ENCODE measurements around the gene BMERB1. TPM values are rescaled to one million over a fixed set of nuclear protein-coding genes. Genes with fewer than 3 reads are reported as not detected.
A peak's percentile ranks its signal among the peaks of the same experiment; 100 is the strongest.

Gene BMERB1
- total RNA-seq, 4 donors from 2014 or later, result 75.6 to 103 (median 92.9) TPM

- DNase-seq (ENCODE audit: extremely low spot score), result no peak
- 97% methylated on average over 13 of the region's 17 CpGs for WGBS
- H3K27ac ChIP-seq (replicated peaks in 1 of 4), result no peak overlapping the region
- H3K9me3 ChIP-seq, result peaks cover 4 to 15% (median 11%) of the 10 kb centered on the region in 4 donors
- peaks cover 10 to 71% (median 38%) of the 10 kb centered on the region in 4 donors for H3K36me3 ChIP-seq
- intact Hi-C loops (cut with DNase I), result no loop called here
- H3K27me3 ChIP-seq, result no peaks in the 10 kb centered on the region
- no peak overlapping the region for H3K4me3 ChIP-seq
- peaks cover 8 to 19% (median 13%) of the 10 kb centered on the region in 4 donors for H3K4me1 ChIP-seq
- TF ChIP-seq POLR2AphosphoS5 (IDR thresholded peaks at IDR 0.05), result no peak
- no peak for TF ChIP-seq CTCF (IDR thresholded peaks at IDR 0.05)
- no peak for TF ChIP-seq EP300 (IDR thresholded peaks at IDR 0.05)
- no peak for TF ChIP-seq POLR2A (IDR thresholded peaks at IDR 0.05; ENCODE audit: low read depth)
Measured at GRCh38 chr16:15587152-15587825, 152.9 kb downstream of the BMERB1 start.

GRCh38 chr16:15592324-15592723 is 157.9 kb downstream of the BMERB1 start:
- WGBS, result 89% methylated on average over 9 of the region's 9 CpGs
- TF ChIP-seq CTCF (IDR thresholded peaks at IDR 0.05), result no peak
- TF ChIP-seq EP300 (IDR thresholded peaks at IDR 0.05), result no peak
- TF ChIP-seq POLR2AphosphoS5 (IDR thresholded peaks at IDR 0.05), result no peak
- TF ChIP-seq POLR2A (IDR thresholded peaks at IDR 0.05; ENCODE audit: low read depth), result no peak
- no peaks in the 10 kb centered on the region for H3K9me3 ChIP-seq
- no peaks in the 10 kb centered on the region for H3K27me3 ChIP-seq
- DNase-seq (ENCODE audit: extremely low spot score), result no peak
- peaks cover 8 to 27% (median 16%) of the 10 kb centered on the region in 4 donors for H3K4me1 ChIP-seq
- intact Hi-C loops (cut with DNase I), result no loop called here
- H3K36me3 ChIP-seq, result peaks cover under 1 to 65% (median 42%) of the 10 kb centered on the region in 4 donors
- peak overlapping the region in 1 of 4 donors; percentile 11 for H3K27ac ChIP-seq (replicated peaks in 1 of 4)
- H3K4me3 ChIP-seq, result no peak overlapping the region

- H3K36me3 ChIP-seq, result peaks cover 9 to 68% (median 46%) of the 10 kb centered on the region in 4 donors
- intact Hi-C loops (cut with DNase I), result no loop called here
- H3K4me1 ChIP-seq, result peaks cover 8 to 30% (median 16%) of the 10 kb centered on the region in 4 donors
- H3K27ac ChIP-seq (replicated peaks in 1 of 4), result peak overlapping the region in 1 of 4 donors; percentile 26
- H3K9me3 ChIP-seq, result no peaks in the 10 kb centered on the region
- 81% methylated on average over 9 of the region's 9 CpGs for WGBS
- no peak for DNase-seq (ENCODE audit: extremely low spot score)
- no peak overlapping the region for H3K4me3 ChIP-seq
- H3K27me3 ChIP-seq, result no peaks in the 10 kb centered on the region
- TF ChIP-seq CTCF (IDR thresholded peaks at IDR 0.05) (no peak), EP300 (IDR thresholded peaks at IDR 0.05) (no peak), POLR2AphosphoS5 (IDR thresholded peaks at IDR 0.05) (no peak)
Measured at GRCh38 chr16:15593235-15593634, 158.8 kb downstream of the BMERB1 start.

GRCh38 chr16:15594711-15595320 is 160.4 kb downstream of the BMERB1 start:
- Histone ChIP-seq H3K27me3 (no peaks in the 10 kb centered on the region), H3K9me3 (no peaks in the 10 kb centered on the region), H3K4me1 (peaks cover 8 to 25% (median 12%) of the 10 kb centered on the region in 4 donors), H3K4me3 (no peak overlapping the region), H3K36me3 (peaks cover 23 to 72% (median 53%) of the 10 kb centered on the region in 4 donors), H3K27ac (replicated peaks in 1 of 4) (no peak overlapping the region)
- intact Hi-C loops (cut with DNase I), result no loop called here
- WGBS, result 84% methylated on average over 6 of the region's 6 CpGs
- no peak for TF ChIP-seq POLR2AphosphoS5 (IDR thresholded peaks at IDR 0.05)
- no peak for TF ChIP-seq EP300 (IDR thresholded peaks at IDR 0.05)
- no peak for TF ChIP-seq POLR2A (IDR thresholded peaks at IDR 0.05; ENCODE audit: low read depth)
- DNase-seq (ENCODE audit: extremely low spot score), result no peak

GRCh38 chr16:15597135-15597534 is 162.7 kb downstream of the BMERB1 start:
- no peaks in the 10 kb centered on the region for H3K27me3 ChIP-seq
- TF ChIP-seq POLR2AphosphoS5 (IDR thresholded peaks at IDR 0.05) (no peak), CTCF (IDR thresholded peaks at IDR 0.05) (no peak), POLR2A (IDR thresholded peaks at IDR 0.05; ENCODE audit: low read depth) (no peak), EP300 (IDR thresholded peaks at IDR 0.05) (no peak)
- intact Hi-C loops (cut with DNase I), result no loop called here
- DNase-seq (ENCODE audit: extremely low spot score), result no peak
- H3K27ac ChIP-seq (replicated peaks in 1 of 4), result peak overlapping the region in 1 of 4 donors; percentile 31
- no peaks in the 10 kb centered on the region for H3K9me3 ChIP-seq
- peaks cover 0 to 14% (median 3%) of the 10 kb centered on the region in 4 donors for H3K4me1 ChIP-seq
- WGBS, result 82% methylated on average over 6 of the region's 6 CpGs
- no peak overlapping the region for H3K4me3 ChIP-seq
- H3K36me3 ChIP-seq, result peaks cover 46 to 92% (median 76%) of the 10 kb centered on the region in 4 donors
